ENCODE data around the gene TBCK.

TBCK gene

DNA sequence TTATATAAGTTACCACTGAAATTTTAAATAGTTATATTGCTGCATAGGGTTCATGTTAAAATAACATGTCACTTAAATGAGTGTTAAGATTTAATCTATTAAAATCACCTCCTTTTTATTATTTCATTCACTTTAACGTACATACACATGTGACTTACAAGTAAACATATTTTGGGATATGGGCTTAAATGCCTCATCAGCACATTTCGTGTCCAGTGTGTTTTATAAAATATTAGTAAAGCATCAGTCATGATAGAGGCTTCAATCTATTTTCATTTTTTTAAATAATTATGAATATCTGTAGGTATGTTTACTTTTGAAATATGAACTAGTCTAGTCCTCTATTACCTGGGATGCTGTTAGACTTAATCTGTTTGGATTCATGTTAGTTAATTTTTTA, 277.1 kb downstream of the TBCK start:
- Histone ChIP-seq H2AFZ (no peak overlapping the region), H3K9ac (no peak overlapping the region), H3K4me1 (no peaks in the 10 kb centered on the region), H3K79me2 (no peaks in the 10 kb centered on the region), H3K4me2 (ENCODE audit: low read length) (no peak overlapping the region), H3K27ac (no peak overlapping the region), H3K9me3 (ENCODE audit: control insufficient read depth, low read length) (no peaks in the 10 kb centered on the region), H3K36me3 (ENCODE audit: control insufficient read depth, insufficient read depth, low read length) (no peaks in the 10 kb centered on the region), H3K27me3 (ENCODE audit: control insufficient read depth, insufficient read depth, low read length) (no peaks in the 10 kb centered on the region), H3K4me3 (ENCODE audit: low read depth, low read length) (no peak overlapping the region)
- TF ChIP-seq, protein P1, sequence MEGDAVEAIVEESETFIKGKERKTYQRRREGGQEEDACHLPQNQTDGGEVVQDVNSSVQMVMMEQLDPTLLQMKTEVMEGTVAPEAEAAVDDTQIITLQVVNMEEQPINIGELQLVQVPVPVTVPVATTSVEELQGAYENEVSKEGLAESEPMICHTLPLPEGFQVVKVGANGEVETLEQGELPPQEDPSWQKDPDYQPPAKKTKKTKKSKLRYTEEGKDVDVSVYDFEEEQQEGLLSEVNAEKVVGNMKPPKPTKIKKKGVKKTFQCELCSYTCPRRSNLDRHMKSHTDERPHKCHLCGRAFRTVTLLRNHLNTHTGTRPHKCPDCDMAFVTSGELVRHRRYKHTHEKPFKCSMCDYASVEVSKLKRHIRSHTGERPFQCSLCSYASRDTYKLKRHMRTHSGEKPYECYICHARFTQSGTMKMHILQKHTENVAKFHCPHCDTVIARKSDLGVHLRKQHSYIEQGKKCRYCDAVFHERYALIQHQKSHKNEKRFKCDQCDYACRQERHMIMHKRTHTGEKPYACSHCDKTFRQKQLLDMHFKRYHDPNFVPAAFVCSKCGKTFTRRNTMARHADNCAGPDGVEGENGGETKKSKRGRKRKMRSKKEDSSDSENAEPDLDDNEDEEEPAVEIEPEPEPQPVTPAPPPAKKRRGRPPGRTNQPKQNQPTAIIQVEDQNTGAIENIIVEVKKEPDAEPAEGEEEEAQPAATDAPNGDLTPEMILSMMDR (IDR thresholded peaks at IDR 0.05) = no peak

DNA sequence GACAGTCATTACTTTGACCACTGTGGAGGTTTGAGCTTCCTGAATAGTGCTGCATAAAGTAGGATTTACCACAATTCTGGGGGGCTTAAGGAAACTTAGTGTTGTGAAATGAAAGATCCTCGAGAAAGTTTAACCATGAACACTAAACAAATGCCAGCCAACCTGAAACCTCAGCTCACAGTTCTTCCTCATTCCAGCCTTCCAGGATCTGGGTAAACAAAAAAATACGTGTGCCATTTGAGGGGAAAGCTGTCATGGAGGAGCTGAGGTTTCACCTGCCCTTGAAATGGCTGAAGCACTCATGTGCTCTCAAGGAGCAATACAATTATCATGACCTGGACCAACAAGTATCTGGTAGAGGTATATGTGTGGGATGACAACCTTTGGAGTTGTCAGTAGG, 278.0 kb downstream of the TBCK start:
- Histone ChIP-seq H3K4me2 (ENCODE audit: low read length) (no peak overlapping the region), H2AFZ (no peak overlapping the region), H3K27ac (no peak overlapping the region), H3K9me3 (ENCODE audit: control insufficient read depth, low read length) (no peaks in the 10 kb centered on the region), H3K36me3 (ENCODE audit: control insufficient read depth, insufficient read depth, low read length) (no peaks in the 10 kb centered on the region), H3K79me2 (no peaks in the 10 kb centered on the region), H3K27me3 (ENCODE audit: control insufficient read depth, insufficient read depth, low read length) (no peaks in the 10 kb centered on the region), H3K9ac (no peak overlapping the region), H3K4me3 (ENCODE audit: low read depth, low read length) (no peak overlapping the region), H3K4me1 (no peaks in the 10 kb centered on the region)
- TF ChIP-seq, protein P1 (IDR thresholded peaks at IDR 0.05) = no peak

DNA sequence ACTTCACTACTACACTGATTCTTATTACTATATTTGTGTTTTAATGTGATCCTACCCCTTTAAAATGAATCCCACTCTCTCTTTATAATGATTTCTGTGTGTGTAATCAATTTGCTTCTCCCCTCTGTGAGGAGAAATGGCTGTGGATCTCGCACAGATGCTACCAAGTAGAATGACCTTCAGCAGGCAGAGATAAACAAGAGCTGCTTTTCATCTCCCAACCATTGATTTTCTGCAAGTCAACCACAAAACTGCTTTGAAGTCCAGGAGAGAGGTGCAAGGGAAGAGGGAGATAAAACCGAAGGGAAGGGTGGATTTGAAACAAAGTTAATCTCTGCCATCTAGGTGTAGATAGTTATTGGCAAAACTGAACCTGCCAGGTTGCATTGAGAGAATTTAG, 279.2 kb downstream of the TBCK start:
- Histone ChIP-seq H3K36me3 (ENCODE audit: control insufficient read depth, insufficient read depth, low read length) (no peaks in the 10 kb centered on the region), H3K4me1 (no peaks in the 10 kb centered on the region), H3K27ac (no peak overlapping the region), H3K79me2 (no peaks in the 10 kb centered on the region), H3K9me3 (ENCODE audit: control insufficient read depth, low read length) (no peaks in the 10 kb centered on the region), H3K27me3 (ENCODE audit: control insufficient read depth, insufficient read depth, low read length) (no peaks in the 10 kb centered on the region), H3K4me3 (ENCODE audit: low read depth, low read length) (no peak overlapping the region), H3K4me2 (ENCODE audit: low read length) (no peak overlapping the region), H2AFZ (no peak overlapping the region), H3K9ac (no peak overlapping the region)
- TF ChIP-seq, protein P1 (IDR thresholded peaks at IDR 0.05) = no peak

DNA sequence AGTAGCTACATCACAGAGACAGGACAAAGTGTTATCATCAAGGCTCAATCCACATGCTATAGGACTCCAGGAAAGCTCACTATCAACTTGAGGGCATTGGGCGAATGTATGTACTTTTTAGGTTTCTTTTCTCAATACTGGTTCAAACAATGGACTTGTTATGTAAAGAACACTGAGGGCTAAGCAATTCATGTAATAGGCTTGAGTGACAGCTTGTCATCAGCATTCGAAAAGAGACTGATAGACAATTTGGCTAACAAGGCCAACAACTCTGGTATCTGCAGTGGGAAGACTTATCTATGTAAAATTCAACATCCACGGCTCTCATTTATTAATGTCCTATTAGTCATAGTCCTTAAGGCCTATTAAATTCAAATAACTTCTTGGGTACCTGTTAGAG, 279.7 kb downstream of the TBCK start:
- Histone ChIP-seq H3K9me3 (ENCODE audit: control insufficient read depth, low read length) (no peaks in the 10 kb centered on the region), H3K9ac (no peak overlapping the region), H3K36me3 (ENCODE audit: control insufficient read depth, insufficient read depth, low read length) (no peaks in the 10 kb centered on the region), H3K4me3 (ENCODE audit: low read depth, low read length) (no peak overlapping the region), H3K27me3 (ENCODE audit: control insufficient read depth, insufficient read depth, low read length) (no peaks in the 10 kb centered on the region), H3K4me2 (ENCODE audit: low read length) (no peak overlapping the region), H3K79me2 (no peaks in the 10 kb centered on the region), H3K27ac (no peak overlapping the region), H2AFZ (no peak overlapping the region), H3K4me1 (no peaks in the 10 kb centered on the region)
- TF ChIP-seq, protein P1 (IDR thresholded peaks at IDR 0.05) = no peak

DNA sequence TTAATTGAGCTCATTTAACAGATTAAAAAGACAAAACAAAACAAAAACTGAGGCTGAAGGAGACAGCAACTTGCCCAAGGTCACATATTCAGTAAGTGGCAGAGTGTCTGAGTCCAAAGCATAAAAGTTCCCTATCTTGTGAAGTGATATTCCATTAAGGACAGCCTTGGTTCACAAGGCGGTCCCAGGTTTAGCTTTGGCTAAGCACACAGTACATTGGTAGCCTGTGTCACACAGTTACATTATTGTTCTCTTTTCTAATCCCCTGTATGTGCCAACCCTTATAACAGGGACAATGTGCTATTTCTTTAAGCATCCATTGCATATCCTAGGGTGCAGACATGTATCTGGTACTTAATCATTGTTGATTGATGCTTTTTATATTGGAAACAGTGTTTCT, 280.8 kb downstream of the TBCK start:
- H3K9me3 ChIP-seq (ENCODE audit: control insufficient read depth, low read length) = no peaks in the 10 kb centered on the region
- no peak overlapping the region for H3K27ac ChIP-seq
- H3K27me3 ChIP-seq (ENCODE audit: control insufficient read depth, insufficient read depth, low read length) = no peaks in the 10 kb centered on the region
- TF ChIP-seq, protein P1 (IDR thresholded peaks at IDR 0.05) = no peak
- H2AFZ ChIP-seq = no peak overlapping the region
- no peaks in the 10 kb centered on the region for H3K79me2 ChIP-seq
- no peak overlapping the region for H3K4me2 ChIP-seq (ENCODE audit: low read length)
- no peak overlapping the region for H3K4me3 ChIP-seq (ENCODE audit: low read depth, low read length)
- no peaks in the 10 kb centered on the region for H3K4me1 ChIP-seq
- no peak overlapping the region for H3K9ac ChIP-seq
- H3K36me3 ChIP-seq (ENCODE audit: control insufficient read depth, insufficient read depth, low read length) = no peaks in the 10 kb centered on the region
